Measurements from ENCODE around the gene HPCAL1.

DNA sequence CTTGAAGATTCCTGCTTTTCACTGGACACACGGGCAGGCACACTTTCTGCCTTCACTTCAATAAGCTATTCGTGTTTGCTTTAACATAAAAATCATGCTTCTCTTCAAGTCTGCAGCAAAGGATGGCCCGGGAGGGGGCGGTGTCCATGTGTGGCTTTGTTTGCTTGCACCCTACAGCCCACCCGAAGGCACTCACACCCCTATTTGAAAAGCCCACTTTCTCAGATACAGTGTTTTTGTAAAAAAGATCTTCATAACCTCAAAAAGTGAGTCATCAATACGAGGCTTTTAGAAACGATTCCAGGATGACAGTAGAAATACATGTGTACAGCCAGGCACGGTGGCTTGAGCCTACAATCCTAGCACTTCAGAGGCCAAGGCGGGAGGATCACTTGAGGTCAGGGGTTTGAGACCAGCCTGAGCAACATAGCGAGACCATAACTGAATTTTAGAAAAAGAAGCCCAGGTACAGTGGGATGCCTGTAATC lies 36.5 kb upstream of the HPCAL1 start:
- TF ChIP-seq POLR2A (IDR thresholded peaks at IDR 0.05; ENCODE audit: low read depth) (no peak), CTCF (IDR thresholded peaks at IDR 0.05) (no peak)
